Adrenal gland (tissue), 12 donors: ENCODE measurements around the gene FBXO8. TPM values are rescaled to one million over a fixed set of nuclear protein-coding genes. Genes with fewer than 3 reads are reported as not detected.

ENCODE experiments used
- DNase-seq, 7 donors: peaks; one replicate each; pipeline ENCODE4 v3.0.0-alpha.2; 2019 to 2020
- H3K27ac ChIP-seq, 5 donors: fragments of 200-600 bp; sonication (generic) in 4 of 5; 1 replicate in 3 of 5; 2 replicates in 2 of 5; pipeline versions ENCODE4 v1.5.1 to v1.8.0; 2016 to 2020; ENCODE audit warnings: mild to moderate bottlenecking in 1 of 5
- H3K27me3 ChIP-seq: fragments of 200-600 bp; 2 replicates; pipeline ENCODE4 v1.8.0; 2021
- H3K36me3 ChIP-seq, 2 donors: fragments of 200-600 bp; replicated peaks in 1 of 2; 1 replicate in 1 of 2; 2 replicates in 1 of 2; pipeline versions ENCODE4 v1.5.1 to v1.8.0; 2018 to 2022
- H3K4me1 ChIP-seq, 2 donors: fragments of 200-600 bp; replicated peaks in 1 of 2; 1 replicate in 1 of 2; 2 replicates in 1 of 2; pipeline versions ENCODE4 v1.5.1 to v1.8.0; 2018 to 2021
- H3K4me3 ChIP-seq, 4 donors: fragments of 200-600 bp; sonication (generic) in 3 of 4; one replicate each; pipeline ENCODE4 v1.5.1; 2016 to 2018
- H3K9me3 ChIP-seq, 3 donors: fragments of 200-600 bp; sonication (generic) in 1 of 3; replicated peaks in 1 of 3; 1 replicate in 2 of 3; 2 replicates in 1 of 3; pipeline versions ENCODE4 v1.5.1 to v1.8.0; 2016 to 2021
- CTCF ChIP-seq, 6 experiments: fragments of 450-650 bp in 4 of 6; fragments of 200-600 bp in 2 of 6; sonication (generic) in 1 of 6; IDR thresholded peaks; 1 replicate in 5 of 6; 2 replicates in 1 of 6; pipeline versions ENCODE4 v1.5.1 to v1.8.0; 2016 to 2021; ENCODE audit warnings: antibody characterized with exemption in 6 of 6, mild to moderate bottlenecking in 2 of 6, moderate library complexity in 1 of 6
- POLR2A ChIP-seq, 2 donors: fragments of 450-650 bp; IDR thresholded peaks; one replicate each; pipeline ENCODE4 v1.6.1; 2017; ENCODE audit warnings: antibody characterized with exemption in 2 of 2, mild to moderate bottlenecking in 2 of 2, moderate library complexity in 1 of 2
- WGBS, 4 donors: extraction: QIAGEN DNeasy Blood & Tissue Kit in 2 of 4; methylation state at CpG; one replicate each; pipeline versions ENCODE4 v1.1.5 to v1.1.7; 2013 to 2017; 5-methylcytosine and 5-hydroxymethylcytosine counted together
- intact Hi-C, 2 donors: fragments of 100-400 bp; cut with DNase I; formaldehyde crosslinking; loops; one replicate each; pipeline versions ENCODE4 v1.14.1 to v1.15.0; 2022 to 2023
- polyA plus RNA-seq, 3 donors: library from polyadenylated mRNA; stranded (reverse); fragments of 200-250 nt in 2 of 3; fragments of 350-450 nt in 1 of 3; fragmentation: Illumina TruSeq in 1 of 3; extraction: RNeasy Lipid Tissue Mini Kit (QIAGEN cat#74804) in 1 of 3; gene quantifications; one replicate each; pipeline ENCODE4 v1.2.3, GENCODE V29; 2013 to 2014
- total RNA-seq, 9 donors: library from RNA; depleted of rRNA in 4 of 9; stranded (reverse); fragments of >200 nt in 4 of 9; fragments of 120-200 nt in 1 of 9; fragmentation: NEBNext Ultra II Directional in 1 of 9; extraction: Animal tissue kit (Norgen Biotek cat#: 25700) in 1 of 9; gene quantifications; one replicate each; pipeline versions ENCODE4 v1.1.0 to v1.2.4, GENCODE V29; 2013 to 2023
- donor health status: healthy with polysubstance abuse.
- donor health status: Bipolar disorder and iron deficiency.
- donor health status: DM: yes; HTN: yes; CAD: no.
- donor health status: DM: no; HTN: no; CAD: no.
- donor health status: DM: no; HTN: no; CAD: no.
- donor health status: DM: yes; HTN: yes; CAD: no.

The FBXO8 gene
- total and polyA plus RNA-seq, 12 donors: 17.9 to 60.9 (median 37.5) TPM

- H3K27ac ChIP-seq: no peak overlapping the region
- H3K9me3 ChIP-seq: no peaks in the 10 kb centered on the region
- 89 to 94% (median 93%) methylated on average over 3 of the region's 3 CpGs for WGBS, 4 donors
- intact Hi-C loops: no loop called here
- H3K36me3 ChIP-seq: no peaks in the 10 kb centered on the region
- no peak overlapping the region for H3K4me3 ChIP-seq
- peaks cover 0 to 23% of the 10 kb centered on the region in 2 donors for H3K4me1 ChIP-seq
- no peak for DNase-seq
- H3K27me3 ChIP-seq: no peaks in the 10 kb centered on the region
- TF ChIP-seq CTCF (IDR thresholded peaks at IDR 0.05) (no peak), POLR2A (IDR thresholded peaks at IDR 0.05) (no peak)
Observed at GRCh38 chr4:174275101-174275500, 8.4 kb downstream of the FBXO8 start.

GRCh38 chr4:174274436-174274835 lies 9.0 kb downstream of the FBXO8 start:
- Histone ChIP-seq H3K36me3 (no peaks in the 10 kb centered on the region), H3K4me1 (peaks cover 0 to 21% of the 10 kb centered on the region in 2 donors), H3K4me3 (no peak overlapping the region), H3K27me3 (no peaks in the 10 kb centered on the region), H3K27ac (no peak overlapping the region), H3K9me3 (no peaks in the 10 kb centered on the region)
- WGBS, 4 donors: 67 to 76% (median 73%) methylated on average over 3 of the region's 3 CpGs
- TF ChIP-seq CTCF (IDR thresholded peaks at IDR 0.05) (no peak), POLR2A (IDR thresholded peaks at IDR 0.05) (no peak)
- intact Hi-C loops: no loop called here
- no peak for DNase-seq

GRCh38 chr4:174273930-174274329 lies 9.5 kb downstream of the FBXO8 start:
- no peak overlapping the region for H3K4me3 ChIP-seq
- H3K9me3 ChIP-seq: no peaks in the 10 kb centered on the region
- intact Hi-C loops: no loop called here
- peaks cover 0 to 21% of the 10 kb centered on the region in 2 donors for H3K4me1 ChIP-seq
- WGBS, 4 donors: 81 to 88% (median 86%) methylated on average over 5 of the region's 5 CpGs
- peak overlapping the region in 1 of 5 donors; percentile 12 for H3K27ac ChIP-seq
- no peaks in the 10 kb centered on the region for H3K36me3 ChIP-seq
- DNase-seq: no peak
- TF ChIP-seq CTCF (IDR thresholded peaks at IDR 0.05): no peak
- no peak for TF ChIP-seq POLR2A (IDR thresholded peaks at IDR 0.05)
- H3K27me3 ChIP-seq: no peaks in the 10 kb centered on the region

GRCh38 chr4:174266416-174266815 lies 17.1 kb downstream of the FBXO8 start:
- no peak overlapping the region for H3K4me3 ChIP-seq
- peaks cover 0 to 3% of the 10 kb centered on the region in 2 donors for H3K4me1 ChIP-seq
- no peaks in the 10 kb centered on the region for H3K27me3 ChIP-seq
- no peaks in the 10 kb centered on the region for H3K9me3 ChIP-seq
- no peak for TF ChIP-seq POLR2A (IDR thresholded peaks at IDR 0.05)
- TF ChIP-seq CTCF (IDR thresholded peaks at IDR 0.05): no peak
- intact Hi-C loops: no loop called here
- H3K27ac ChIP-seq: no peak overlapping the region
- 66 to 92% (median 82%) methylated on average over 2 of the region's 2 CpGs for WGBS, 4 donors
- no peak for DNase-seq
- H3K36me3 ChIP-seq: peaks cover 0 to 5% of the 10 kb centered on the region in 2 donors
